HL-60 (cell line): Measurements from ENCODE around the gene COPZ2.
"Not testable (repeated sequence)": the region's sequence is repeated elsewhere in the genome, so short reads cannot be mapped to it uniquely, and the experiment has no call there.

Experiments used
- DNase-seq, 2 experiments: peaks; one replicate each; pipeline ENCODE4 v3.0.0-alpha.2; 2010 to 2020; ENCODE audit warnings: low read depth in 1 of 2, low spot score in 1 of 2
- H3K27ac ChIP-seq: fragments of 250-450 bp; sonication (Bioruptor Pico); replicated peaks from 2 replicates; pipeline ENCODE4 v1.5.1; 2020; ENCODE audit warnings: mild to moderate bottlenecking, moderate library complexity
- H3K27me3 ChIP-seq: fragments of 250-450 bp; sonication (Bioruptor Pico); 2 replicates; pipeline ENCODE4 v1.5.1; 2021; ENCODE audit warnings: mild to moderate bottlenecking, moderate library complexity; ENCODE audit not compliant: insufficient read depth, poor library complexity, severe bottlenecking
- H3K4me3 ChIP-seq: replicated peaks from 2 replicates; pipeline ENCODE4 v1.5.1; 2011; ENCODE audit warnings: mild to moderate bottlenecking, control low read depth, low read length; ENCODE audit not compliant: insufficient read depth
- GABPA ChIP-seq: IDR thresholded peaks from 2 replicates; pipeline ENCODE4 v1.6.1; 2012; ENCODE audit warnings: low read depth
- POLR2AphosphoS5 ChIP-seq: IDR thresholded peaks from 2 replicates; pipeline ENCODE4 v1.6.1; 2012; ENCODE audit warnings: low read depth
- SPI1 ChIP-seq: IDR thresholded peaks from 2 replicates; pipeline ENCODE4 v1.6.1; 2012; ENCODE audit warnings: low read depth, mild to moderate bottlenecking, borderline replicate concordance
- TF ChIP-seq, protein P1 (sequence below): IDR thresholded peaks from one replicate; pipeline ENCODE4 v1.5.1; 2011; ENCODE audit warnings: low read length, control low read depth, inconsistent platforms; ENCODE audit not compliant: insufficient read depth
- TF ChIP-seq, protein P2 (sequence below): IDR thresholded peaks from 2 replicates; pipeline ENCODE4 v1.6.1; 2012; ENCODE audit warnings: low read depth; ENCODE audit not compliant: insufficient replicate concordance

The COPZ2 gene

GRCh38 chr17:48036693-48037035, 933 bp downstream of the COPZ2 start:
- no peak for DNase-seq
- TF ChIP-seq SPI1 (no peak), GABPA (no peak), POLR2AphosphoS5 (no peak)
- TF ChIP-seq, protein P1, sequence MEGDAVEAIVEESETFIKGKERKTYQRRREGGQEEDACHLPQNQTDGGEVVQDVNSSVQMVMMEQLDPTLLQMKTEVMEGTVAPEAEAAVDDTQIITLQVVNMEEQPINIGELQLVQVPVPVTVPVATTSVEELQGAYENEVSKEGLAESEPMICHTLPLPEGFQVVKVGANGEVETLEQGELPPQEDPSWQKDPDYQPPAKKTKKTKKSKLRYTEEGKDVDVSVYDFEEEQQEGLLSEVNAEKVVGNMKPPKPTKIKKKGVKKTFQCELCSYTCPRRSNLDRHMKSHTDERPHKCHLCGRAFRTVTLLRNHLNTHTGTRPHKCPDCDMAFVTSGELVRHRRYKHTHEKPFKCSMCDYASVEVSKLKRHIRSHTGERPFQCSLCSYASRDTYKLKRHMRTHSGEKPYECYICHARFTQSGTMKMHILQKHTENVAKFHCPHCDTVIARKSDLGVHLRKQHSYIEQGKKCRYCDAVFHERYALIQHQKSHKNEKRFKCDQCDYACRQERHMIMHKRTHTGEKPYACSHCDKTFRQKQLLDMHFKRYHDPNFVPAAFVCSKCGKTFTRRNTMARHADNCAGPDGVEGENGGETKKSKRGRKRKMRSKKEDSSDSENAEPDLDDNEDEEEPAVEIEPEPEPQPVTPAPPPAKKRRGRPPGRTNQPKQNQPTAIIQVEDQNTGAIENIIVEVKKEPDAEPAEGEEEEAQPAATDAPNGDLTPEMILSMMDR: no peak
- TF ChIP-seq, protein P2, sequence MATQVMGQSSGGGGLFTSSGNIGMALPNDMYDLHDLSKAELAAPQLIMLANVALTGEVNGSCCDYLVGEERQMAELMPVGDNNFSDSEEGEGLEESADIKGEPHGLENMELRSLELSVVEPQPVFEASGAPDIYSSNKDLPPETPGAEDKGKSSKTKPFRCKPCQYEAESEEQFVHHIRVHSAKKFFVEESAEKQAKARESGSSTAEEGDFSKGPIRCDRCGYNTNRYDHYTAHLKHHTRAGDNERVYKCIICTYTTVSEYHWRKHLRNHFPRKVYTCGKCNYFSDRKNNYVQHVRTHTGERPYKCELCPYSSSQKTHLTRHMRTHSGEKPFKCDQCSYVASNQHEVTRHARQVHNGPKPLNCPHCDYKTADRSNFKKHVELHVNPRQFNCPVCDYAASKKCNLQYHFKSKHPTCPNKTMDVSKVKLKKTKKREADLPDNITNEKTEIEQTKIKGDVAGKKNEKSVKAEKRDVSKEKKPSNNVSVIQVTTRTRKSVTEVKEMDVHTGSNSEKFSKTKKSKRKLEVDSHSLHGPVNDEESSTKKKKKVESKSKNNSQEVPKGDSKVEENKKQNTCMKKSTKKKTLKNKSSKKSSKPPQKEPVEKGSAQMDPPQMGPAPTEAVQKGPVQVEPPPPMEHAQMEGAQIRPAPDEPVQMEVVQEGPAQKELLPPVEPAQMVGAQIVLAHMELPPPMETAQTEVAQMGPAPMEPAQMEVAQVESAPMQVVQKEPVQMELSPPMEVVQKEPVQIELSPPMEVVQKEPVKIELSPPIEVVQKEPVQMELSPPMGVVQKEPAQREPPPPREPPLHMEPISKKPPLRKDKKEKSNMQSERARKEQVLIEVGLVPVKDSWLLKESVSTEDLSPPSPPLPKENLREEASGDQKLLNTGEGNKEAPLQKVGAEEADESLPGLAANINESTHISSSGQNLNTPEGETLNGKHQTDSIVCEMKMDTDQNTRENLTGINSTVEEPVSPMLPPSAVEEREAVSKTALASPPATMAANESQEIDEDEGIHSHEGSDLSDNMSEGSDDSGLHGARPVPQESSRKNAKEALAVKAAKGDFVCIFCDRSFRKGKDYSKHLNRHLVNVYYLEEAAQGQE: no peak
- H3K27me3 ChIP-seq: peaks cover 32% of the 10 kb centered on the region
- no peak overlapping the region for H3K4me3 ChIP-seq
- no peak overlapping the region for H3K27ac ChIP-seq

GRCh38 chr17:48034734-48035133, 2.9 kb downstream of the COPZ2 start:
- H3K27me3 ChIP-seq: peaks cover 32% of the 10 kb centered on the region
- DNase-seq, H3K27ac ChIP-seq, H3K4me3 ChIP-seq: not testable (repeated sequence)

- Histone ChIP-seq H3K4me3 (no peak overlapping the region), H3K27ac (no peak overlapping the region), H3K27me3 (peaks cover 19% of the 10 kb centered on the region)
- DNase-seq: no peak
- TF ChIP-seq POLR2AphosphoS5 (no peak), GABPA (no peak), SPI1 (no peak)
- TF ChIP-seq, protein P2: no peak
- TF ChIP-seq, protein P1: no peak
Observed at GRCh38 chr17:48031966-48032365, 5.6 kb downstream of the COPZ2 start.

DNA sequence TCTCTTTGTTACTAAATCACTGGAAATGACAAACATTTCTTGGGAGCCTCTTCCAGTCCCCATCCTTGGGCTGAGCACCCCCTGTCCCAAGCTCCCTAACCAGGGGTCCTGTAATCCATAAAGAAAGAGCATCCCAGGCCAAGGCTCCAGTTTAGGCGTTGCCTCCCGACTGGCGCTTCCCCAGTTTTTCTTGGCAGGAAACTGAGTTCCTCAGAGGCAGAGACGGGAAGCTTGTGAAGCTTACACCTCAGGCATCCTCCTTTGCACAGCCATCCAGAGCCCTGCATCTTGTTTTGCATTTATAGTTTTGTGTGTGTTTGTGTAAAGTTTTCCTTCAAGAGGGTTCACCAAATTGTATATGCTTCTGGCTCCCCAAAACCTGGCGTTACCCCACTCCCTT, 7.1 kb downstream of the COPZ2 start:
- H3K27me3 ChIP-seq: peaks cover 7% of the 10 kb centered on the region
- no peak overlapping the region for H3K4me3 ChIP-seq
- TF ChIP-seq, protein P1: no peak
- TF ChIP-seq, protein P2: no peak
- TF ChIP-seq POLR2AphosphoS5 (no peak), GABPA (no peak), SPI1 (no peak)
- no peak overlapping the region for H3K27ac ChIP-seq
- no peak for DNase-seq
